Osteocyte (in vitro differentiated cells): ENCODE results near the gene BLCAP. TPM values are rescaled to one million over a fixed set of nuclear protein-coding genes. Genes with fewer than 3 reads are reported as not detected.
"Not testable (repeated sequence)": the region's sequence is repeated elsewhere in the genome, so short reads cannot be mapped to it uniquely, and the experiment has no call there.

ENCODE experiments used
- DNase-seq: peaks from one replicate; pipeline ENCODE4 v3.0.0; 2021; ENCODE audit warnings: mixed read lengths; ENCODE audit not compliant: unreplicated experiment; ENCODE audit errors: extremely low spot score
- H3K27ac Mint-ChIP-seq: one replicate; pipeline ENCODE4 v1.8.0; 2021; ENCODE audit warnings: mild to moderate bottlenecking, mixed read lengths; ENCODE audit not compliant: unreplicated experiment
- H3K27me3 Mint-ChIP-seq: one replicate; pipeline ENCODE4 v1.8.0; 2021; ENCODE audit warnings: mixed read lengths; ENCODE audit not compliant: unreplicated experiment
- H3K36me3 Mint-ChIP-seq: one replicate; pipeline ENCODE4 v1.8.0; 2021; ENCODE audit warnings: mixed read lengths; ENCODE audit not compliant: unreplicated experiment
- H3K4me1 Mint-ChIP-seq: one replicate; pipeline ENCODE4 v1.8.0; 2021; ENCODE audit warnings: mixed read lengths; ENCODE audit not compliant: unreplicated experiment
- H3K4me3 Mint-ChIP-seq: one replicate; pipeline ENCODE4 v1.8.0; 2021; ENCODE audit warnings: mild to moderate bottlenecking, moderate library complexity, mixed read lengths; ENCODE audit not compliant: unreplicated experiment
- H3K9me3 Mint-ChIP-seq: one replicate; pipeline ENCODE4 v1.8.0; 2021; ENCODE audit warnings: mixed read lengths; ENCODE audit not compliant: unreplicated experiment
- CTCF ChIP-seq: fragments of 200-600 bp; sonication (generic); IDR thresholded peaks from 2 replicates; pipeline ENCODE4 v1.5.0; 2021; ENCODE audit warnings: antibody characterized with exemption, mild to moderate bottlenecking, moderate library complexity
- total RNA-seq: library from RNA; stranded (reverse); gene quantifications from 2 replicates; pipeline ENCODE4 v1.2.1, GENCODE V29; 2021

The BLCAP gene
- total RNA-seq, 1 donor from 2014 or later = 74.5 TPM

- Mint-ChIP-seq H3K9me3 (no peaks in the 10 kb centered on the region), H3K36me3 (peaks cover 16% of the 10 kb centered on the region), H3K27ac (no peak overlapping the region), H3K4me3 (no peak overlapping the region), H3K4me1 (peaks cover 5% of the 10 kb centered on the region), H3K27me3 (no peaks in the 10 kb centered on the region)
- DNase-seq = no peak
- TF ChIP-seq CTCF = no peak
Measured at GRCh38 chr20:37492945-37493344, 34.7 kb downstream of the BLCAP start.

GRCh38 chr20:37492096-37492625, 35.5 kb downstream of the BLCAP start:
- Mint-ChIP-seq H3K36me3 (peaks cover 16% of the 10 kb centered on the region), H3K27me3 (no peaks in the 10 kb centered on the region), H3K4me3 (no peak overlapping the region), H3K9me3 (no peaks in the 10 kb centered on the region), H3K4me1 (peaks cover 3% of the 10 kb centered on the region), H3K27ac (no peak overlapping the region)
- DNase-seq = no peak
- TF ChIP-seq CTCF = no peak

- Mint-ChIP-seq H3K4me1 (peaks cover 5% of the 10 kb centered on the region), H3K27me3 (peaks cover 4% of the 10 kb centered on the region), H3K27ac (no peak overlapping the region), H3K4me3 (no peak overlapping the region), H3K36me3 (peaks cover 14% of the 10 kb centered on the region), H3K9me3 (no peaks in the 10 kb centered on the region)
- no peak for TF ChIP-seq CTCF
- DNase-seq = no peak
Measured at GRCh38 chr20:37490663-37491350, 36.9 kb downstream of the BLCAP start.

GRCh38 chr20:37486209-37486608, 41.5 kb downstream of the BLCAP start:
- H3K27me3 Mint-ChIP-seq = not testable (repeated sequence)

GRCh38 chr20:37484331-37484730, 43.3 kb downstream of the BLCAP start:
- H3K4me3 Mint-ChIP-seq = no peak overlapping the region
- H3K27me3 Mint-ChIP-seq = peaks cover 23% of the 10 kb centered on the region
- no peak for TF ChIP-seq CTCF
- peaks cover 5% of the 10 kb centered on the region for H3K4me1 Mint-ChIP-seq
- peaks cover 2% of the 10 kb centered on the region for H3K36me3 Mint-ChIP-seq
- H3K9me3 Mint-ChIP-seq = peaks cover 3% of the 10 kb centered on the region
- DNase-seq = no peak
- no peak overlapping the region for H3K27ac Mint-ChIP-seq

More at GRCh38 chr20:37486209-37486608, 41.5 kb downstream of the BLCAP start:
- not testable (repeated sequence) for H3K27ac Mint-ChIP-seq, H3K9me3 Mint-ChIP-seq, DNase-seq, H3K36me3 Mint-ChIP-seq, H3K4me3 Mint-ChIP-seq, H3K4me1 Mint-ChIP-seq
